ENCODE results near the gene ACTR1B.
"Not testable (repeated sequence)": the region's sequence is repeated elsewhere in the genome, so short reads cannot be mapped to it uniquely, and the experiment has no call there.

ACTR1B gene

GRCh38 chr2:97657986-97658690, 5.7 kb downstream of the ACTR1B start:
- DNase-seq = no peak

- DNase-seq = no peak
Observed at GRCh38 chr2:97656905-97657587, 6.8 kb downstream of the ACTR1B start.

GRCh38 chr2:97656129-97656755, 7.6 kb downstream of the ACTR1B start:
- no peak for DNase-seq

- DNase-seq = no peak
Observed at GRCh38 chr2:97654791-97655190, 9.1 kb downstream of the ACTR1B start.

GRCh38 chr2:97654309-97654708, 9.5 kb downstream of the ACTR1B start:
- DNase-seq = no peak

GRCh38 chr2:97653874-97654273, 10.0 kb downstream of the ACTR1B start:
- DNase-seq = no peak

GRCh38 chr2:97653473-97653872, 10.4 kb downstream of the ACTR1B start:
- DNase-seq = no peak

GRCh38 chr2:97651114-97651513, 12.7 kb downstream of the ACTR1B start:
- DNase-seq = no peak

GRCh38 chr2:97646977-97647376, 16.9 kb downstream of the ACTR1B start:
- no peak for DNase-seq

GRCh38 chr2:97645695-97646629, 17.9 kb downstream of the ACTR1B start, which contains the start of gene COX5B:
TSS of gene COX5B (plus strand) at chr2:97646062. CDS start at chr2:97646087, 25 bp downstream.
- DNase-seq = peak; percentile 97 to 98

- peak in 1 of 2 experiments; percentile 20 for DNase-seq
Observed at GRCh38 chr2:97645112-97645694, 18.6 kb downstream of the ACTR1B start.

- no peak for DNase-seq
Observed at GRCh38 chr2:97644023-97644717, 19.7 kb downstream of the ACTR1B start.

- not testable (repeated sequence) for DNase-seq
Observed at GRCh38 chr2:97626049-97626430, 37.8 kb downstream of the ACTR1B start.

GRCh38 chr2:97625354-97626048, 38.3 kb downstream of the ACTR1B start:
- DNase-seq = not testable (repeated sequence)

- DNase-seq = peak in 1 of 2 experiments; percentile 14
Observed at GRCh38 chr2:97622976-97623375, 40.9 kb downstream of the ACTR1B start.

GRCh38 chr2:97620492-97620891, 43.4 kb downstream of the ACTR1B start:
- not testable (repeated sequence) for DNase-seq

- not testable (repeated sequence) for DNase-seq
Observed at GRCh38 chr2:97618939-97619827, 44.7 kb downstream of the ACTR1B start.

GRCh38 chr2:97617911-97618310, 45.9 kb downstream of the ACTR1B start:
- no peak for DNase-seq

GRCh38 chr2:97615746-97616145, 48.1 kb downstream of the ACTR1B start:
- not testable (repeated sequence) for DNase-seq

GRCh38 chr2:97611895-97612294, 51.9 kb downstream of the ACTR1B start:
- DNase-seq = not testable (repeated sequence)

Data from SHP77 (cell line).